ENCODE results near the gene DVL2. TPM values are rescaled to one million over a fixed set of nuclear protein-coding genes. Genes with fewer than 3 reads are reported as not detected.

Gene DVL2
- total and polyA plus RNA-seq, 9 donors = 8.2 to 80.6 (median 55.8) TPM

GRCh38 chr17:7179317-7180254 is 54.7 kb downstream of the DVL2 start, which contains the start of gene ASGR1:
Gene ASGR1 (minus strand): TSS chr17:7179370. CDS start chr17:7178563, 807 bp downstream.
- no peaks in the 10 kb centered on the region for H3K27me3 ChIP-seq
- 50 to 55% (median 51%) methylated on average over 20 of the region's 20 CpGs for WGBS, 3 donors
- intact Hi-C loops (cut with DNase I) = loop anchor here in 1 of 4 donors (10.0 kb wide), 1 partner anchor 135 kb away; the partner anchor contains the start of gene SLC16A11
- H3K9me3 ChIP-seq = no peaks in the 10 kb centered on the region
- H3K4me3 ChIP-seq = no peak within 1 kb of the TSS
- H3K4me1 ChIP-seq (ENCODE audit: insufficient read depth) = no peaks in the 10 kb centered on the region
- TF ChIP-seq CTCF (IDR thresholded peaks at IDR 0.05) (no peak), EP300 (IDR thresholded peaks at IDR 0.05) (no peak)
- no peak within 1 kb of the TSS for H3K27ac ChIP-seq
- DNase-seq = no peak
- no peaks in the 10 kb centered on the region for H3K36me3 ChIP-seq

GRCh38 chr17:7178973-7179316 is 55.4 kb downstream of the DVL2 start:
- H3K4me1 ChIP-seq (ENCODE audit: insufficient read depth) = no peaks in the 10 kb centered on the region
- H3K4me3 ChIP-seq = no peak overlapping the region
- H3K9me3 ChIP-seq = no peaks in the 10 kb centered on the region
- TF ChIP-seq CTCF (IDR thresholded peaks at IDR 0.05) (no peak), EP300 (IDR thresholded peaks at IDR 0.05) (no peak), POLR2A (IDR thresholded peaks at IDR 0.05) (no peak)
- H3K27me3 ChIP-seq = no peaks in the 10 kb centered on the region
- WGBS, 3 donors = 62 to 69% (median 63%) methylated on average over 11 of the region's 11 CpGs
- H3K36me3 ChIP-seq = no peaks in the 10 kb centered on the region
- no peak for DNase-seq
- no peak overlapping the region for H3K27ac ChIP-seq
- intact Hi-C loops (cut with DNase I) = loop anchor here in 1 of 4 donors (10.0 kb wide), 1 partner anchor 134 kb away; the partner anchor contains the start of gene SLC16A11

GRCh38 chr17:7177954-7178477 is 56.3 kb downstream of the DVL2 start:
- intact Hi-C loops (cut with DNase I) = loop anchor here in 1 of 4 donors (10.0 kb wide), 1 partner anchor 133 kb away; the partner anchor contains the start of gene SLC16A11
- 3 to 6% (median 4%) methylated on average over 18 of the region's 18 CpGs for WGBS, 3 donors
- Histone ChIP-seq H3K9me3 (no peaks in the 10 kb centered on the region), H3K27ac (no peak overlapping the region), H3K36me3 (no peaks in the 10 kb centered on the region), H3K27me3 (no peaks in the 10 kb centered on the region), H3K4me1 (ENCODE audit: insufficient read depth) (no peaks in the 10 kb centered on the region), H3K4me3 (peak overlapping the region; percentile 29)
- TF ChIP-seq EP300 (IDR thresholded peaks at IDR 0.05) = no peak
- no peak for TF ChIP-seq POLR2A (IDR thresholded peaks at IDR 0.05)
- no peak for TF ChIP-seq CTCF (IDR thresholded peaks at IDR 0.05)
- peak in 1 of 5 donors; percentile 43 for DNase-seq

- Histone ChIP-seq H3K4me3 (peak overlapping the region; percentile 29), H3K27ac (no peak overlapping the region), H3K36me3 (no peaks in the 10 kb centered on the region), H3K9me3 (no peaks in the 10 kb centered on the region), H3K4me1 (ENCODE audit: insufficient read depth) (no peaks in the 10 kb centered on the region), H3K27me3 (no peaks in the 10 kb centered on the region)
- intact Hi-C loops (cut with DNase I) = loop anchor here in 1 of 4 donors (10.0 kb wide), 1 partner anchor 133 kb away; the partner anchor contains the start of gene SLC16A11
- DNase-seq = peak; percentile 53 to 76 (median 72)
- WGBS, 3 donors = 0 to 2% (median 1%) methylated on average over 30 to 31 of the region's 31 CpGs
- no peak for TF ChIP-seq EP300 (IDR thresholded peaks at IDR 0.05)
- TF ChIP-seq CTCF (IDR thresholded peaks at IDR 0.05) = peak; percentile 49 to 63 (median 62)
- TF ChIP-seq POLR2A (IDR thresholded peaks at IDR 0.05) = no peak
These were observed 56.9 kb downstream of the DVL2 start for GRCh38 chr17:7177191-7177953.

All from ovary (tissue), 9 donors.